RWPE1 (cell line): Measurements from ENCODE around the gene MYO10.

ENCODE experiments used
- CTCF ChIA-PET: fragments of 350-600 bp; sonication (Branson Sonifier 250); formaldehyde crosslinking; extraction: SDS; loops from one replicate; lab custom pipeline; 2021; lab: Yijun Ruan, JAX
- POLR2A ChIA-PET: fragments of 400-600 bp; formaldehyde crosslinking; extraction: SDS; loops from one replicate; lab custom pipeline; 2020; ENCODE audit warnings: antibody characterized with exemption; ENCODE audit not compliant: low non-redundant PET; lab: Yijun Ruan, JAX
- DNase-seq: peaks from one replicate; pipeline ENCODE4 v3.0.0; 2012; ENCODE audit warnings: low spot score
- H3K27ac ChIP-seq: fragments of 450-650 bp; 2 replicates; pipeline ENCODE4 v1.5.1; 2017
- CTCF ChIP-seq: fragments of 450-650 bp; conservative IDR thresholded peaks from 2 replicates; pipeline ENCODE4 v1.5.1; 2017; ENCODE audit warnings: low read depth, mild to moderate bottlenecking

The MYO10 gene

GRCh38 chr5:16797951-16798350, 138.1 kb downstream of the MYO10 start:
- ChIA-PET POLR2A (no interaction called here), CTCF (no interaction called here)
- no peak for TF ChIP-seq CTCF
- no peak for DNase-seq
- no peak overlapping the region for H3K27ac ChIP-seq

DNA sequence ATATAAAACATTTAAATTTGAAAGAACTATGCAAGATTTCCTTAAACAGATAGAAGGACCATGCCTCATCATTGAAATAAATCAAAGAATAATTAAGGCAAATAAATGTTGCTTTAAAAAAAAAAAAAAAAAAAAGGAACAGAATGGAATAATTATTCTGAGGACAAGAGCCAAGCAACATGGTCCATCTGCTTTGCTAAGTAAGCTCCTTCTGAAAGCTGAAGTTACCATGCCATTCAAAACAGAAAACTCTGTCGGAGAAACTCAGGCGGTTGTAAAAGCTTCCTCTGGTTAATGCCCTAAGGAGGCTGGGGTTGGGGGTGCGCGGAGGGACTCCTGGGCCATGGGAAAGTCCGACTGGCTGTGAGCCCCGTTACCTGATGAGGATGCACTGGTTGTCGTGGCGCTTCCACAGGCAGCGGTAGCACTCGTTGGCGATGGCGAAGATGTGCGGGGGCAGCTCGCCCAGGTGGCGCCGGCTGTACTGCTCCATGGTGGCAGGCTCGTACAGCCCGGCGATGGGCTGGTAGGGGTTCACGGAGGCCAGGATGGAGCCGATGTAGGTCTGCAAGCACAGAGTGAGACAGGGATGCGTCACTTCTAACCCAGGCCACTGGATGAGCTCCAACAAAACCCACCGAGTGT, 141.7 kb downstream of the MYO10 start:
- H3K27ac ChIP-seq = no peak overlapping the region; the same call in 1 of the 2 replicates
- POLR2A ChIA-PET = no interaction called here
- no peak for TF ChIP-seq CTCF
- no peak for DNase-seq
- CTCF ChIA-PET = interaction anchor here (0.6 to 1.8 kb wide), 2 partner anchors 51 to 395 kb away, joined by 3 to 6 read pairs; no protein-coding TSS in a partner anchor

DNA sequence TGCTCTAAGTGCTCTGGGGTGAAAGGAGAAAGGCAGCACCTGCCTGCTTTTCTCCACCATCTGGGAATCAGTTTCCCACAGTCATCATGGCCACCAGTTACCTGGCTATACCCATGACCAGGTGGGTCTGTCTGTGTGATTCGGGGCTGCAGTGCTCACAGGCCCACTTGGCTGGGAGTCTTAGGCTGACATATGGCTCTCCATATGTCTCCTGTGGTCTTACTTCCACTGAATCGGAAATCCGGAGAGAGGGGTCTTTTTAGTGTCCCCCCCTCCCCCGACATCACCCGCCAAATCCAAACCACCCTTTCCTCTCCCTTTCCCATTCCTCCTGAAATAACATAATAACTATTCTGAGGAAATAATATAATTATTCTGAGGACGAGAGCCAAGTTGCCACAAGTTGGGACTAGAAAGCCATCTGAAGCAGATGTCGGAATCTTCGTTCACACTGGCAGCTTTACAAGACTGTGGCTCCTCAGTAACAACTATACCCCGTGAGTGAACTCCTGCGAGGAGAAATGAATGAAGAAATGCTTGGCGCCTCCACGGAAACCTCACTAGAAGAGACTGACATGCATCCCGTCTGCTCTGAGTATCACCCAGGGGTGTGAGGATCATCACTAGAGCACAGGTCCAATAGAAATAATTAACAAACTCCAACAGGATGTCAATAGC, 143.4 kb downstream of the MYO10 start:
- CTCF ChIA-PET = interaction anchor here (1.3 to 1.9 kb wide), 3 partner anchors 388 to 397 kb away, joined by 6 to 18 read pairs (median 6); no protein-coding TSS in a partner anchor
- POLR2A ChIA-PET = no interaction called here
- no peak for TF ChIP-seq CTCF
- H3K27ac ChIP-seq = peak overlapping the region; percentile 47
- no peak for DNase-seq

- ChIA-PET POLR2A (no interaction called here), CTCF (interaction anchor here (0.5 to 1.9 kb wide), 9 partner anchors 13 to 481 kb away, joined by 3 to 18 read pairs (median 4); no protein-coding TSS in a partner anchor)
- peak overlapping the region; percentile 47 for H3K27ac ChIP-seq
- no peak for TF ChIP-seq CTCF
- no peak for DNase-seq
These were observed 144.0 kb downstream of the MYO10 start for GRCh38 chr5:16791904-16792597.

GRCh38 chr5:16791036-16791705, 144.9 kb downstream of the MYO10 start:
- peak; percentile 77 for TF ChIP-seq CTCF
- peak; percentile 67 for DNase-seq
- CTCF ChIA-PET = interaction anchor here (0.6 to 1.9 kb wide), 12 partner anchors 14 to 412 kb away, joined by 3 to 18 read pairs (median 4); no protein-coding TSS in a partner anchor
- POLR2A ChIA-PET = no interaction called here
- no peak overlapping the region for H3K27ac ChIP-seq

- ChIA-PET CTCF (interaction anchor here (0.6 kb wide), 1 partner anchor 228 kb away, joined by 5 read pairs; no protein-coding TSS in a partner anchor), POLR2A (no interaction called here)
- DNase-seq = no peak
These were observed 147.1 kb downstream of the MYO10 start for GRCh38 chr5:16788957-16789356.

More at GRCh38 chr5:16788957-16789356, 147.1 kb downstream of the MYO10 start:
- H3K27ac ChIP-seq = no peak overlapping the region
- no peak for TF ChIP-seq CTCF
